Gastroesophageal sphincter (tissue), 4 donors: ENCODE data around the gene CHERP. TPM values are rescaled to one million over a fixed set of nuclear protein-coding genes. Genes with fewer than 3 reads are reported as not detected.

ENCODE experiments used
- ATAC-seq: fragments of 150-250 bp; one replicate; pipeline ENCODE4 v1.9.1; 2016; ENCODE audit warnings: mild to moderate bottlenecking, moderate library complexity
- H3K27ac ChIP-seq, 4 donors: fragments of 200-600 bp; sonication (generic) in 3 of 4; 1 replicate in 3 of 4; 2 replicates in 1 of 4; pipeline ENCODE4 v1.5.1; 2016 to 2019
- H3K27me3 ChIP-seq: fragments of 200-600 bp; sonication (generic); one replicate; pipeline ENCODE4 v1.5.1; 2019
- H3K36me3 ChIP-seq, 2 donors: fragments of 200-600 bp; sonication (generic); one replicate each; pipeline ENCODE4 v1.5.1; 2019; ENCODE audit warnings: control low read depth in 1 of 2
- H3K4me1 ChIP-seq, 3 donors: fragments of 200-600 bp; sonication (generic); 1 replicate in 2 of 3; 2 replicates in 1 of 3; pipeline ENCODE4 v1.5.1; 2016 to 2019; ENCODE audit warnings: control low read depth in 2 of 3
- H3K4me3 ChIP-seq, 2 donors: fragments of 200-600 bp; sonication (generic); one replicate each; pipeline ENCODE4 v1.5.1; 2019; ENCODE audit warnings: mild to moderate bottlenecking in 1 of 2, moderate library complexity in 1 of 2
- H3K9me3 ChIP-seq, 3 donors: fragments of 200-600 bp; sonication (generic); one replicate each; pipeline ENCODE4 v1.5.1; 2017 to 2019; ENCODE audit warnings: control low read depth in 2 of 3
- EP300 ChIP-seq: sonication (generic); formaldehyde crosslinking; IDR thresholded peaks from one replicate; pipeline ENCODE4 v1.6.1; 2017; ENCODE audit warnings: antibody characterized with exemption, mild to moderate bottlenecking
- POLR2A ChIP-seq, 2 donors: fragments of 450-650 bp; IDR thresholded peaks; one replicate each; pipeline ENCODE4 v1.6.1; 2017; ENCODE audit warnings: antibody characterized with exemption in 2 of 2, mild to moderate bottlenecking in 2 of 2, moderate library complexity in 1 of 2
- POLR2AphosphoS5 ChIP-seq: sonication (generic); formaldehyde crosslinking; IDR thresholded peaks from one replicate; pipeline ENCODE4 v1.6.1; 2017; ENCODE audit warnings: antibody characterized with exemption
- WGBS, 2 donors: methylation state at CpG; one replicate each; pipeline ENCODE4 v1.1.5; 2018; ENCODE audit warnings: low coverage in 1 of 2; 5-methylcytosine and 5-hydroxymethylcytosine counted together
- small RNA-seq, 4 donors: library from RNA; depleted of rRNA; stranded (forward); fragments of <200 nt; gene quantifications; one replicate each; pipeline ENCODE3, GENCODE V24; 2016
- total RNA-seq, 4 donors: library from RNA; depleted of rRNA; stranded (reverse); fragments of >200 nt; gene quantifications; one replicate each; pipeline ENCODE4 v1.1.0, GENCODE V29; 2016
- TF ChIP-seq, protein P1 (sequence below), 4 experiments: fragments of 200-600 bp in 2 of 4; fragments of 450-650 bp in 2 of 4; sonication (generic) in 1 of 4; IDR thresholded peaks; one replicate each; pipeline ENCODE4 v1.5.1; 2017 to 2019; ENCODE audit warnings: antibody characterized with exemption in 4 of 4, mild to moderate bottlenecking in 2 of 4, moderate library complexity in 2 of 4

CHERP gene
- total RNA-seq, 4 donors from 2014 or later, result 5.7 to 12.7 (median 6.6) TPM

GRCh38 chr19:16470911-16471811 is 71.1 kb downstream of the CHERP start:
- Histone ChIP-seq H3K27me3 (no peaks in the 10 kb centered on the region), H3K9me3 (peaks cover 0 to 7% (median 0%) of the 10 kb centered on the region in 3 donors), H3K27ac (peak overlapping the region; percentile 48 to 95 (median 92)), H3K36me3 (no peaks in the 10 kb centered on the region), H3K4me1 (peaks cover 0 to 56% (median 18%) of the 10 kb centered on the region in 3 donors), H3K4me3 (peak overlapping the region; percentile 95 to 98)
- WGBS, 2 donors, result 1 to 6% methylated on average over 5 to 18 of the region's 67 CpGs
- peak; percentile 4 for ATAC-seq
- TF ChIP-seq EP300, result no peak
- TF ChIP-seq POLR2AphosphoS5, result no peak
- no peak for TF ChIP-seq POLR2A (IDR thresholded peaks at IDR 0.05)
- TF ChIP-seq, protein P1, sequence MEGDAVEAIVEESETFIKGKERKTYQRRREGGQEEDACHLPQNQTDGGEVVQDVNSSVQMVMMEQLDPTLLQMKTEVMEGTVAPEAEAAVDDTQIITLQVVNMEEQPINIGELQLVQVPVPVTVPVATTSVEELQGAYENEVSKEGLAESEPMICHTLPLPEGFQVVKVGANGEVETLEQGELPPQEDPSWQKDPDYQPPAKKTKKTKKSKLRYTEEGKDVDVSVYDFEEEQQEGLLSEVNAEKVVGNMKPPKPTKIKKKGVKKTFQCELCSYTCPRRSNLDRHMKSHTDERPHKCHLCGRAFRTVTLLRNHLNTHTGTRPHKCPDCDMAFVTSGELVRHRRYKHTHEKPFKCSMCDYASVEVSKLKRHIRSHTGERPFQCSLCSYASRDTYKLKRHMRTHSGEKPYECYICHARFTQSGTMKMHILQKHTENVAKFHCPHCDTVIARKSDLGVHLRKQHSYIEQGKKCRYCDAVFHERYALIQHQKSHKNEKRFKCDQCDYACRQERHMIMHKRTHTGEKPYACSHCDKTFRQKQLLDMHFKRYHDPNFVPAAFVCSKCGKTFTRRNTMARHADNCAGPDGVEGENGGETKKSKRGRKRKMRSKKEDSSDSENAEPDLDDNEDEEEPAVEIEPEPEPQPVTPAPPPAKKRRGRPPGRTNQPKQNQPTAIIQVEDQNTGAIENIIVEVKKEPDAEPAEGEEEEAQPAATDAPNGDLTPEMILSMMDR (IDR thresholded peaks at IDR 0.05), result no peak

DNA sequence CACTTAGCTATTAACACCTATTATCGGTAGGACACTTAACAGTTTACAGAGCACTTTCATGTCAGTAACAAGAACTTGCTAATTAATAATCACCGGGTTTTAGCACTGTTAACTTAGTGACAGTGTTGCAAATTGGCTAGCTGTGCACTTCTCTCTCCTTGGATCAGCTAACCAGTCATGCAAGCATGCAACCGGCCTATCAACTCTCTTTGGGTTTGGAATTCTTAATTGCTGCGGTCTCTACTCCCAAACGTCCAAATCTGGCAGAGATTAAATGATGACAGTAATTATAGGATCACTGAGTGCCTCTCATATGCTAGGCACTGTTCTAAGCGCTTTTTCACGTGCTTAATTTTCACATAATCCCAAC is 71.7 kb downstream of the CHERP start:
- peaks cover 0 to 60% (median 18%) of the 10 kb centered on the region in 3 donors for H3K4me1 ChIP-seq

More for the DNA sequence above, 71.7 kb downstream of the CHERP start:
- no peak for TF ChIP-seq EP300
- TF ChIP-seq, protein P1 (IDR thresholded peaks at IDR 0.05), result no peak
- TF ChIP-seq POLR2AphosphoS5, result no peak
- TF ChIP-seq POLR2A (IDR thresholded peaks at IDR 0.05), result no peak
- ATAC-seq, result no peak
- 26 to 27% methylated on average over 5 to 7 of the region's 7 CpGs for WGBS, 2 donors
- Histone ChIP-seq H3K27me3 (no peaks in the 10 kb centered on the region), H3K27ac (peak overlapping the region in 3 of 4 donors; percentile 92 to 95 (median 93)), H3K36me3 (no peaks in the 10 kb centered on the region), H3K9me3 (peaks cover 0 to 7% (median 0%) of the 10 kb centered on the region in 3 donors), H3K4me3 (peak overlapping the region in 1 of 2 donors; percentile 98)

Small RNA genes within 50 kb of the gene (small RNA-seq; reads per million reads assigned to genes)
- gene RN7SL146P, result 0 reads per million in 4 donors

Other genes with a start within 250 kb of the CHERP start
- gene KLF2, start 217.6 kb downstream of the CHERP start, total RNA-seq, result 10 to 100 TPM; 29.4 to 40.0 (median 34.9) TPM
- 10 to 100 TPM in 3 of 4 donors, 1 to 10 TPM in 1; 8.4 to 22.1 (median 15.2) TPM for gene EPS15L1, start 70.5 kb downstream of the CHERP start, total RNA-seq
- not detected for gene CALR3, start 46.3 kb downstream of the CHERP start, total RNA-seq
- 10 to 100 TPM in 3 of 4 donors, 1 to 10 TPM in 1; 8.1 to 12.3 (median 11.9) TPM for gene C19orf44, start 46.0 kb downstream of the CHERP start, total RNA-seq
- gene SLC35E1, start 30.0 kb upstream of the CHERP start, total RNA-seq, result 10 to 100 TPM; 24.9 to 35.5 (median 29.7) TPM
- 10 to 100 TPM in 1 of 4 donors, 1 to 10 TPM in 3; 5.8 to 10.5 (median 8.3) TPM for gene MED26, start 85.8 kb upstream of the CHERP start, total RNA-seq
- gene SMIM7, start 117.7 kb upstream of the CHERP start, total RNA-seq, result 100 to 1,000 TPM in 1 of 4 donors, 10 to 100 TPM in 3; 73.4 to 112 (median 86.0) TPM
- gene TMEM38A, start 118.7 kb upstream of the CHERP start, total RNA-seq, result 10 to 100 TPM in 1 of 4 donors, 1 to 10 TPM in 3; 7.1 to 18.8 (median 8.8) TPM
- 1 to 10 TPM in 1 of 4 donors, under 1 TPM in 2, not detected in 1; 0.15 to 1.4 (median 0.37) TPM for gene NWD1, start 177.4 kb upstream of the CHERP start, total RNA-seq